Panc1 (cell line): Measurements from ENCODE around the gene DPH5. TPM values are rescaled to one million over a fixed set of nuclear protein-coding genes. Genes with fewer than 3 reads are reported as not detected.

Experiments used
- ATAC-seq: fragments of 200-7000 bp; cut with Tn5 transposase; 2 replicates; pipeline ENCODE4 v1.9.1; 2020; ENCODE audit warnings: mild to moderate bottlenecking, moderate library complexity
- BruUV-seq: library from RNA; stranded (reverse); fragments of 400-500 nt; replicated peaks from 2 replicates; lab custom pipeline; 2021; lab: Mats Ljungman, UMichigan
- CTCF ChIA-PET: fragments of 300-600 bp; sonication (Branson Sonifier 250); formaldehyde crosslinking; loops from one replicate; lab custom pipeline; 2022; ENCODE audit warnings: antibody characterized with exemption; lab: Charles Lee
- POLR2A ChIA-PET: fragments of 300-600 bp; sonication (Branson Sonifier 250); formaldehyde crosslinking; loops from one replicate; lab custom pipeline; 2022; ENCODE audit warnings: antibody characterized with exemption; lab: Charles Lee
- DNase-seq: peaks from one replicate; pipeline ENCODE4 v3.0.0-alpha.2; 2010; ENCODE audit warnings: low read depth, low spot score
- H3K27ac ChIP-seq: 2 replicates; pipeline ENCODE4 v1.5.1; 2011; ENCODE audit warnings: mild to moderate bottlenecking, low read length, inconsistent platforms
- H3K27me3 ChIP-seq: fragments of 200-500 bp; sonication (Bioruptor generic); 2 replicates; pipeline ENCODE4 v1.6.0; 2014; ENCODE audit warnings: low read length, inconsistent platforms; ENCODE audit not compliant: control insufficient read depth, insufficient read depth
- H3K36me3 ChIP-seq: fragments of 200-500 bp; sonication (Bioruptor generic); 2 replicates; pipeline ENCODE4 v1.5.1; 2014; ENCODE audit warnings: inconsistent platforms, mild to moderate bottlenecking, low read length, moderate library complexity; ENCODE audit not compliant: control insufficient read depth, insufficient read depth
- H3K4me1 ChIP-seq: 2 replicates; pipeline ENCODE4 v1.5.1; 2011; ENCODE audit warnings: inconsistent platforms, mild to moderate bottlenecking, low read length, moderate library complexity; ENCODE audit not compliant: control insufficient read depth, insufficient read depth
- H3K4me3 ChIP-seq, 2 experiments: 2 replicates each; pipeline ENCODE4 v1.5.1; 2011 to 2012; ENCODE audit warnings: low read depth in 2 of 2, low read length in 2 of 2, mild to moderate bottlenecking in 2 of 2, inconsistent platforms in 1 of 2, moderate library complexity in 1 of 2
- H3K9me3 ChIP-seq: fragments of 200-500 bp; sonication (Bioruptor generic); 2 replicates; pipeline ENCODE4 v1.5.1; 2014; ENCODE audit warnings: low read depth, mild to moderate bottlenecking, inconsistent platforms, low read length, moderate library complexity; ENCODE audit not compliant: control insufficient read depth, insufficient read depth
- CTCF ChIP-seq: fragments of 450-650 bp; IDR thresholded peaks from 2 replicates; pipeline ENCODE4 v1.5.1; 2017; ENCODE audit warnings: mild to moderate bottlenecking
- POLR2AphosphoS5 ChIP-seq: IDR thresholded peaks from 2 replicates; pipeline ENCODE4 v1.6.1; 2012; ENCODE audit warnings: mild to moderate bottlenecking, low read depth, low read length, moderate library complexity
- REST ChIP-seq, 2 experiments: IDR thresholded peaks; 2 replicates each; pipeline ENCODE4 v1.6.1; 2011 to 2012; ENCODE audit warnings: low read depth in 2 of 2, control low read depth in 1 of 2, low read length in 1 of 2, mild to moderate bottlenecking in 1 of 2, moderate library complexity in 1 of 2; ENCODE audit not compliant: insufficient read depth in 1 of 2
- SIN3A ChIP-seq: IDR thresholded peaks from 2 replicates; pipeline ENCODE4 v1.6.1; 2012; ENCODE audit warnings: low read depth, mild to moderate bottlenecking, low read length, moderate library complexity, borderline replicate concordance; ENCODE audit not compliant: insufficient read depth
- TCF7L2 ChIP-seq: IDR thresholded peaks from 2 replicates; pipeline ENCODE4 v1.6.1; 2011; ENCODE audit warnings: mild to moderate bottlenecking, low read depth, low read length, inconsistent platforms
- in situ Hi-C: cut with HindIII; loops from 2 replicates; pipeline ENCODE4 v1.10.0; 2016; ENCODE audit warnings: low sequenced_read_pairs, low pct_unique_long_range_greater_than_20kb
- intact Hi-C: fragments of 100-400 bp; cut with micrococcal nuclease; formaldehyde crosslinking; loops from one replicate; pipeline ENCODE4 v1.10.0; 2022; ENCODE audit not compliant: unreplicated experiment
- total RNA-seq: library from RNA; stranded (reverse); gene quantifications from one replicate; pipeline ENCODE4 v1.2.1, GENCODE V29; 2021; ENCODE audit not compliant: unreplicated experiment

Gene DPH5
- total RNA-seq, 1 experiment from 2014 or later, result 22.6 TPM

GRCh38 chr1:101051688-101052638 lies 26.4 kb upstream of the DPH5 start:
- no peak for TF ChIP-seq POLR2AphosphoS5
- no peak for TF ChIP-seq SIN3A
- no peak for TF ChIP-seq TCF7L2
- TF ChIP-seq REST (IDR thresholded peaks at IDR 0.05; ENCODE audit: insufficient read depth in 1 of 2, low read depth in 2 of 2, low read length in 1 of 2), result no peak
- TF ChIP-seq CTCF, result no peak
- no peaks in the 10 kb centered on the region for H3K27me3 ChIP-seq
- H3K4me1 ChIP-seq, result no peaks in the 10 kb centered on the region
- H3K4me3 ChIP-seq, result no peak overlapping the region
- DNase-seq (no peak), ATAC-seq (no peak)
- in situ Hi-C loops, result no loop called here
- no TSS peak for BruUV-seq
- intact Hi-C loops, result no loop called here
- H3K27ac ChIP-seq, result no peak overlapping the region
- no peaks in the 10 kb centered on the region for H3K9me3 ChIP-seq
- no peaks in the 10 kb centered on the region for H3K36me3 ChIP-seq
- POLR2A ChIA-PET, result no interaction called here
- CTCF ChIA-PET, result no interaction called here

- no peaks in the 10 kb centered on the region for H3K9me3 ChIP-seq
- DNase-seq (no peak), ATAC-seq (no peak)
- no peaks in the 10 kb centered on the region for H3K27me3 ChIP-seq
- no TSS peak for BruUV-seq
- no peak overlapping the region for H3K27ac ChIP-seq
- ChIA-PET CTCF (no interaction called here), POLR2A (no interaction called here)
- no peak overlapping the region for H3K4me3 ChIP-seq
- TF ChIP-seq TCF7L2, result no peak
- TF ChIP-seq REST (IDR thresholded peaks at IDR 0.05; ENCODE audit: insufficient read depth in 1 of 2, low read depth in 2 of 2, low read length in 1 of 2), result no peak
- no peak for TF ChIP-seq CTCF
- no peak for TF ChIP-seq POLR2AphosphoS5
- in situ Hi-C loops (no loop called here), intact Hi-C loops (no loop called here)
- no peaks in the 10 kb centered on the region for H3K4me1 ChIP-seq
- no peaks in the 10 kb centered on the region for H3K36me3 ChIP-seq
Measured at GRCh38 chr1:101050869-101051268, 25.3 kb upstream of the DPH5 start.
